BJ (cell line): ENCODE data around the gene C1GALT1. TPM values are rescaled to one million over a fixed set of nuclear protein-coding genes. Genes with fewer than 3 reads are reported as not detected.

Experiments used
- CTCF ChIA-PET: fragments of 350-600 bp; formaldehyde crosslinking; extraction: SDS; loops from one replicate; lab custom pipeline; 2021; ENCODE audit warnings: antibody characterized with exemption, inconsistent platforms; lab: Yijun Ruan, JAX
- POLR2A ChIA-PET: fragments of 300-600 bp; sonication (Branson Sonifier 250); formaldehyde crosslinking; extraction: SDS; loops from one replicate; lab custom pipeline; 2021; ENCODE audit warnings: antibody characterized with exemption; lab: Charles Lee
- DNase-seq: peaks from one replicate; pipeline ENCODE4 v3.0.0-alpha.2; 2011; ENCODE audit warnings: low read depth
- H3K27me3 ChIP-seq: 2 replicates; pipeline ENCODE4 v1.6.0; 2011; ENCODE audit warnings: low read length; ENCODE audit not compliant: control insufficient read depth, insufficient read depth
- H3K36me3 ChIP-seq: 2 replicates; pipeline ENCODE4 v1.5.1; 2011; ENCODE audit warnings: low read length; ENCODE audit not compliant: control insufficient read depth, insufficient read depth
- H3K4me3 ChIP-seq: 2 replicates; pipeline ENCODE4 v1.5.1; 2011; ENCODE audit warnings: low read depth, mild to moderate bottlenecking, control low read depth, low read length
- CTCF ChIP-seq: IDR thresholded peaks from 2 replicates; pipeline ENCODE4 v1.5.1; 2011; ENCODE audit warnings: low read depth, mild to moderate bottlenecking, control low read depth, inconsistent platforms, low read length, moderate library complexity; ENCODE audit not compliant: insufficient read depth
- polyA plus RNA-seq: library from polyadenylated mRNA; depleted of rRNA; stranded (reverse); fragments of >200 nt; gene quantifications from 2 replicates; pipeline ENCODE4 v1.2.3, GENCODE V29; 2011

Gene C1GALT1
- polyA plus RNA-seq, 1 experiment = 7.9 TPM

GRCh38 chr7:7183061-7183837 is 905 bp downstream of the C1GALT1 start:
- H3K36me3 ChIP-seq = no peaks in the 10 kb centered on the region
- ChIA-PET POLR2A (no interaction called here), CTCF (interaction anchor here (0.6 to 1.3 kb wide), 4 partner anchors 18 to 353 kb away, joined by 3 to 4 read pairs (median 4); no protein-coding TSS in a partner anchor)
- peak overlapping the region; percentile 61 for H3K4me3 ChIP-seq
- no peak for DNase-seq
- TF ChIP-seq CTCF = no peak
- H3K27me3 ChIP-seq = no peaks in the 10 kb centered on the region

DNA sequence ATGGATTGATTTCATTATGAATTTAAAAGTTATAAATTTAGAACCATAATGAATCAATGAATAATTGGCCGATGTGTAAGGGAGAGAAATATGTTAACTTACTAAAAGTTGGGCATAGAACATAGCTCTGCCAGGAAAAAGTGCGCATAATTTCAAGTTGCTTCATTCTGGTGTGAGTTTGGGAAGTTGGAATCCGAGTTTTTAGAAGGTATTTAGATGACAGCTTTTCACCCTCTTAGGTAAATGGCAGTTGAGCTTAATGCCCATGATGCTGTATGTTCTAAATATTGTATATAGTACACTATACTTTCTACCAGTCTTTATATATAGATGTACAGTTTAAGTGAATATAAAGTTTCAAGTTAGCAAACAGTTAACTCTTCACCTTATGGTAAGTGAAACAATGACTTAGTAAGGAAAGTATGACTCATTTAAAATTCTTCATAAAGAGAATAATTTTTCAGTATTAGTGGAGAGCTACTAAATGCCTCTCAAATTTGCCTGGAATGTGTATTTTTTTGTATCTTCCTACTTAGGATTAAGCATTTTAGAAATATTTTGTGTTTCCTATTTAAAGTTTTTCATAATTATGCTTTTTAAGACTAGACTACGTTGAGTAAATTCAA is 1.6 kb downstream of the C1GALT1 start:
- Histone ChIP-seq H3K4me3 (peak overlapping the region; percentile 61), H3K36me3 (no peaks in the 10 kb centered on the region), H3K27me3 (no peaks in the 10 kb centered on the region)
- ChIA-PET POLR2A (no interaction called here), CTCF (interaction anchor here (1.5 kb wide), 1 partner anchor 81 kb away, joined by 8 read pairs; no protein-coding TSS in a partner anchor)
- no peak for TF ChIP-seq CTCF
- no peak for DNase-seq

DNA sequence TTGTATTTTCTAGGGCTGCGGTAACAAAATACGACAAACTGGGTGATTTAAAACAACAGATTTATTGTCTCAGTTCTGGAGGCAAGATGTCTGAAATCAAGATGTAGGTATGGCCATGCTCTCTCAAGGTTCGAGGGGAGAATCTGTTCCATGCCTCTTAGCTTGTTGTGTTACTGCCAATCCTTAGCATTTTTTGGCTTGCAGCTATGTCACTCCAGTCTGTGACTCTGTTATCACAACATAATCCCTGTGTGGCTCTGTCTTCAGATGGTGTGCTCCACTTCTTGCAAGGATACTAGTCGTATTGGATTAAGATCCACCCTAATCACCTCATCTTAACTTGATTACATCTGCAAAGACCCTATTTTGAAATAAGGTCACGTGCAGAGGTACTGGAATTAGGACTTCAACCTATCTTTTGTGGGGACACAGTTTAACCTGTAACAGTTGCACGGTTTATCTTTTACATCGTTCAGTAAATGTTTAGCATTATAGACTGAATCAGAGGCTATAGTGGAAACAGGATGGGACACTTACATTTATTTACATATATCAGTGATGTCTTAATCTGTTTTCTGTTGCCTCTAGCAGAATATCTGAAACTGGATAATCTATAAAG is 3.1 kb downstream of the C1GALT1 start:
- no peak for DNase-seq
- CTCF ChIA-PET = interaction anchor here (1.5 kb wide), 1 partner anchor 82 kb away, joined by 8 read pairs; no protein-coding TSS in a partner anchor
- no peak for TF ChIP-seq CTCF
- POLR2A ChIA-PET = no interaction called here
- no peaks in the 10 kb centered on the region for H3K36me3 ChIP-seq
- H3K4me3 ChIP-seq = no peak overlapping the region
- no peaks in the 10 kb centered on the region for H3K27me3 ChIP-seq

- Histone ChIP-seq H3K4me3 (no peak overlapping the region), H3K36me3 (no peaks in the 10 kb centered on the region), H3K27me3 (no peaks in the 10 kb centered on the region)
- no peak for TF ChIP-seq CTCF
- ChIA-PET POLR2A (no interaction called here), CTCF (interaction anchor here (0.6 kb wide), 2 partner anchors 34 to 316 kb away, joined by 3 read pairs; no protein-coding TSS in a partner anchor)
- DNase-seq = no peak
Observed at GRCh38 chr7:7188091-7188490, 5.7 kb downstream of the C1GALT1 start.

GRCh38 chr7:7188742-7189141 is 6.4 kb downstream of the C1GALT1 start:
- no peak for DNase-seq
- Histone ChIP-seq H3K27me3 (no peaks in the 10 kb centered on the region), H3K4me3 (no peak overlapping the region), H3K36me3 (no peaks in the 10 kb centered on the region)
- ChIA-PET POLR2A (no interaction called here), CTCF (interaction anchor here (0.6 kb wide), 1 partner anchor 316 kb away, joined by 3 read pairs; no protein-coding TSS in a partner anchor)
- no peak for TF ChIP-seq CTCF
